ENCODE measurements around the gene TMEM200B.
A peak's percentile ranks its signal among the peaks of the same experiment; 100 is the strongest.
"Not testable (repeated sequence)": the region's sequence is repeated elsewhere in the genome, so short reads cannot be mapped to it uniquely, and the experiment has no call there.

TMEM200B gene

GRCh38 chr1:29159773-29160172 is 36.1 kb upstream of the TMEM200B start:
- H3K4me3 ChIP-seq, result no peak overlapping the region
- DNase-seq, result no peak
- peaks cover 0 to 46% (median 24%) of the 10 kb centered on the region in 4 donors for H3K4me1 ChIP-seq
- H3K27ac ChIP-seq, result no peak overlapping the region
- peaks cover 42 to 67% (median 55%) of the 10 kb centered on the region in 3 donors for H3K36me3 ChIP-seq
- no peak for TF ChIP-seq CTCF (IDR thresholded peaks at IDR 0.05)
- intact Hi-C loops (cut with DNase I; ENCODE audit: low total_unique reads), result no loop called here
- H3K9me3 ChIP-seq, result no peaks in the 10 kb centered on the region
- no peaks in the 10 kb centered on the region for H3K27me3 ChIP-seq

GRCh38 chr1:29157269-29157601 is 33.5 kb upstream of the TMEM200B start:
- Histone ChIP-seq H3K4me3 (no peak overlapping the region), H3K27ac (no peak overlapping the region), H3K9me3 (no peaks in the 10 kb centered on the region), H3K4me1 (peaks cover 0 to 32% (median 17%) of the 10 kb centered on the region in 4 donors), H3K27me3 (no peaks in the 10 kb centered on the region), H3K36me3 (peaks cover 68 to 83% (median 80%) of the 10 kb centered on the region in 3 donors)
- intact Hi-C loops (cut with DNase I; ENCODE audit: low total_unique reads), result no loop called here
- DNase-seq, result no peak
- TF ChIP-seq CTCF (IDR thresholded peaks at IDR 0.05), result no peak

GRCh38 chr1:29156543-29157268 is 33.0 kb upstream of the TMEM200B start:
- DNase-seq, result no peak
- H3K36me3 ChIP-seq, result peaks cover 73 to 88% (median 86%) of the 10 kb centered on the region in 3 donors
- H3K9me3 ChIP-seq, result no peaks in the 10 kb centered on the region
- H3K27me3 ChIP-seq, result no peaks in the 10 kb centered on the region
- peak overlapping the region in 1 of 2 donors; percentile 24 for H3K27ac ChIP-seq
- H3K4me1 ChIP-seq, result peaks cover 0 to 26% (median 12%) of the 10 kb centered on the region in 4 donors
- no peak overlapping the region for H3K4me3 ChIP-seq
- no peak for TF ChIP-seq CTCF (IDR thresholded peaks at IDR 0.05)
- intact Hi-C loops (cut with DNase I; ENCODE audit: low total_unique reads), result no loop called here

GRCh38 chr1:29152046-29152805 is 28.5 kb upstream of the TMEM200B start:
- Histone ChIP-seq H3K4me3 (no peak overlapping the region), H3K4me1 (peaks cover 0 to 13% (median 8%) of the 10 kb centered on the region in 4 donors), H3K9me3 (no peaks in the 10 kb centered on the region), H3K27ac (no peak overlapping the region), H3K27me3 (no peaks in the 10 kb centered on the region), H3K36me3 (peaks cover 88 to 100% (median 97%) of the 10 kb centered on the region in 3 donors)
- intact Hi-C loops (cut with DNase I; ENCODE audit: low total_unique reads), result no loop called here
- DNase-seq, result no peak
- no peak for TF ChIP-seq CTCF (IDR thresholded peaks at IDR 0.05)

- H3K4me3 ChIP-seq; intact Hi-C loops (cut with DNase I; ENCODE audit: low total_unique reads); H3K9me3 ChIP-seq; H3K27me3 ChIP-seq; DNase-seq; H3K4me1 ChIP-seq; H3K27ac ChIP-seq: not testable (repeated sequence)
- H3K36me3 ChIP-seq, result peaks cover 90 to 100% (median 100%) of the 10 kb centered on the region in 3 donors
Measured at GRCh38 chr1:29150346-29150745, 26.6 kb upstream of the TMEM200B start.

Data from tibial artery (tissue), 4 donors.